Trophoblast cell (in vitro differentiated cells and primary cell): ENCODE measurements around the gene MEX3B.

Experiments
- DNase-seq, 2 donors: peaks; one replicate each; pipeline ENCODE4 v3.0.0-alpha.2; 2016
- H2AFZ ChIP-seq: 2 replicates; pipeline ENCODE4 v1.6.1; 2013; ENCODE audit warnings: low read length, moderate library complexity, mild to moderate bottlenecking; ENCODE audit not compliant: insufficient read depth, poor library complexity
- H2AK5ac ChIP-seq: 2 replicates; pipeline ENCODE4 v1.6.1; 2013; ENCODE audit warnings: mild to moderate bottlenecking, low read length
- H2BK120ac ChIP-seq: 2 replicates; pipeline ENCODE4 v1.6.1; 2013; ENCODE audit warnings: low read length, mild to moderate bottlenecking, moderate library complexity; ENCODE audit not compliant: insufficient read depth, poor library complexity
- H2BK12ac ChIP-seq: 2 replicates; pipeline ENCODE4 v1.6.1; 2013; ENCODE audit warnings: mild to moderate bottlenecking, low read length, moderate library complexity
- H2BK5ac ChIP-seq: 2 replicates; pipeline ENCODE4 v1.6.1; 2013; ENCODE audit warnings: low read length, low read depth, moderate library complexity, mild to moderate bottlenecking; ENCODE audit not compliant: poor library complexity
- H3K14ac ChIP-seq: 2 replicates; pipeline ENCODE4 v1.6.1; 2013; ENCODE audit warnings: mild to moderate bottlenecking, low read length
- H3K18ac ChIP-seq: 2 replicates; pipeline ENCODE4 v1.6.1; 2013; ENCODE audit warnings: mild to moderate bottlenecking, low read length
- H3K23ac ChIP-seq: 2 replicates; pipeline ENCODE4 v1.6.1; 2013; ENCODE audit warnings: low read length
- H3K27ac ChIP-seq: 2 replicates; pipeline ENCODE4 v1.5.1; 2013; ENCODE audit warnings: low read depth, mild to moderate bottlenecking, inconsistent platforms, low read length, moderate library complexity
- H3K27me3 ChIP-seq: 2 replicates; pipeline ENCODE4 v1.6.1; 2013; ENCODE audit warnings: inconsistent platforms, mild to moderate bottlenecking, low read length, moderate library complexity; ENCODE audit not compliant: insufficient read depth
- H3K36me3 ChIP-seq, 2 experiments: 1 replicate in 1 of 2; 2 replicates in 1 of 2; pipeline ENCODE4 v1.6.1; 2013; ENCODE audit warnings: low read length in 2 of 2, mild to moderate bottlenecking in 2 of 2, moderate library complexity in 1 of 2; ENCODE audit not compliant: insufficient read depth in 2 of 2, control insufficient read depth in 1 of 2
- H3K4ac ChIP-seq: 2 replicates; pipeline ENCODE4 v1.6.1; 2013; ENCODE audit warnings: low read depth, mild to moderate bottlenecking, low read length, moderate library complexity
- H3K4me1 ChIP-seq, 2 experiments: 1 replicate in 1 of 2; 2 replicates in 1 of 2; pipeline ENCODE4 v1.6.1; 2013; ENCODE audit warnings: low read length in 2 of 2, mild to moderate bottlenecking in 2 of 2, moderate library complexity in 1 of 2; ENCODE audit not compliant: insufficient read depth in 2 of 2, control insufficient read depth in 1 of 2
- H3K4me2 ChIP-seq: 2 replicates; pipeline ENCODE4 v1.6.1; 2013; ENCODE audit warnings: inconsistent platforms, mild to moderate bottlenecking, low read length, moderate library complexity
- H3K4me3 ChIP-seq: 2 replicates; pipeline ENCODE4 v1.5.1; 2013; ENCODE audit warnings: mild to moderate bottlenecking, low read depth, low read length, inconsistent platforms
- H3K79me1 ChIP-seq: one replicate; pipeline ENCODE4 v1.6.1; 2013; ENCODE audit warnings: low read length
- H3K79me2 ChIP-seq: 2 replicates; pipeline ENCODE4 v1.6.1; 2013; ENCODE audit warnings: low read length, mild to moderate bottlenecking; ENCODE audit not compliant: control insufficient read depth, insufficient read depth, poor library complexity
- H3K9ac ChIP-seq: 2 replicates; pipeline ENCODE4 v1.6.1; 2013; ENCODE audit warnings: mild to moderate bottlenecking, low read length
- H3K9me3 ChIP-seq: 2 replicates; pipeline ENCODE4 v1.6.1; 2013; ENCODE audit warnings: low read depth, mild to moderate bottlenecking, control low read depth, inconsistent platforms, low read length; ENCODE audit not compliant: insufficient read depth
- H4K12ac ChIP-seq: 2 replicates; pipeline ENCODE4 v1.6.1; 2013; ENCODE audit warnings: low read depth, mild to moderate bottlenecking, low read length, moderate library complexity
- H4K8ac ChIP-seq: 2 replicates; pipeline ENCODE4 v1.6.1; 2013; ENCODE audit warnings: low read depth, mild to moderate bottlenecking, low read length, moderate library complexity
- H4K91ac ChIP-seq: one replicate; pipeline ENCODE4 v1.6.1; 2013; ENCODE audit warnings: low read depth, mild to moderate bottlenecking, low read length, moderate library complexity
- WGBS: extraction: QIAGEN DNeasy Blood & Tissue Kit; methylation state at CpG from one replicate; pipeline ENCODE4 v1.1.7; 2013; ENCODE audit warnings: missing lambda C conversion rate; ENCODE audit not compliant: insufficient read length, insufficient coverage; ENCODE audit errors: extremely low coverage; 5-methylcytosine and 5-hydroxymethylcytosine counted together

The MEX3B gene

DNA sequence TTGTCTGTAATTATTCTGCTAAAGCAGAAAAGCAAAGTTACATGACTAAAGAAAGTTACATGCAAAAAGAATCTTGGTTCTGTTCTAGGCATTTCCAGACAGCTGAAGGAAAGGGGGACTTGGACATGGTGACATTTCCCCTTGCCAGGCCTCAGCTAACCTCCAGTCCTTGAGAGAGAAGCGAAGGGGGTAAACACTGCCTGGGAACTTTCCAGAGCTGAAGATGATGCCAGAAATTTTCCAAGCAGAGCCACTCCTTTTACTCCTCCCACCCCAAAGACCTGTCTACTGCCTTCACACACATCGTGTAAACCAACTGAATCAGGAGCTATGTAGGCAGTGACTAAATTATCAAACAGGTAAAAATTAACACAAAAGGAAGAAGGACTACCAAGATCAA, 5.4 kb downstream of the MEX3B start:
- H4K91ac ChIP-seq = no peak overlapping the region
- DNase-seq = no peak
- no peak overlapping the region for H2BK120ac ChIP-seq
- no peak overlapping the region for H3K23ac ChIP-seq
- peaks cover 10% of the 10 kb centered on the region in 2 experiments for H3K36me3 ChIP-seq
- H3K18ac ChIP-seq = no peak overlapping the region
- no peak overlapping the region for H2BK5ac ChIP-seq
- no peak overlapping the region for H4K8ac ChIP-seq
- no peak overlapping the region for H3K4me3 ChIP-seq
- WGBS = no CpG with 5 or more reads among the region's 2 CpGs
- no peak overlapping the region for H2AFZ ChIP-seq
- H3K27me3 ChIP-seq = peaks cover 16% of the 10 kb centered on the region
- H3K4ac ChIP-seq = no peak overlapping the region
- H3K79me2 ChIP-seq = peaks cover 1% of the 10 kb centered on the region
- H3K4me2 ChIP-seq = no peak overlapping the region
- H3K27ac ChIP-seq = no peak overlapping the region
- H3K9me3 ChIP-seq = peaks cover 9% of the 10 kb centered on the region
- H3K14ac ChIP-seq = no peak overlapping the region
- H3K9ac ChIP-seq = no peak overlapping the region
- H2AK5ac ChIP-seq = no peak overlapping the region
- peaks cover 4 to 12% of the 10 kb centered on the region in 2 experiments for H3K4me1 ChIP-seq
- H3K79me1 ChIP-seq = peaks cover under 1% of the 10 kb centered on the region
- no peak overlapping the region for H4K12ac ChIP-seq
- H2BK12ac ChIP-seq = no peak overlapping the region

- Histone ChIP-seq H3K27ac (no peak overlapping the region), H3K4ac (no peak overlapping the region), H3K18ac (no peak overlapping the region), H4K12ac (no peak overlapping the region), H2BK12ac (no peak overlapping the region), H3K23ac (no peak overlapping the region), H3K27me3 (peaks cover 16% of the 10 kb centered on the region), H4K91ac (no peak overlapping the region), H3K79me1 (no peaks in the 10 kb centered on the region), H2BK5ac (no peak overlapping the region), H3K9ac (no peak overlapping the region), H3K4me1 (peaks cover 4 to 12% of the 10 kb centered on the region in 2 experiments), H2AFZ (no peak overlapping the region), H4K8ac (no peak overlapping the region), H3K4me3 (no peak overlapping the region), H3K9me3 (peaks cover 9% of the 10 kb centered on the region), H2BK120ac (no peak overlapping the region), H3K4me2 (no peak overlapping the region), H3K79me2 (no peaks in the 10 kb centered on the region), H3K36me3 (peaks cover 10% of the 10 kb centered on the region in 2 experiments), H2AK5ac (no peak overlapping the region), H3K14ac (no peak overlapping the region)
- no CpG with 5 or more reads among the region's 7 CpGs for WGBS
- no peak for DNase-seq
These were observed 5.9 kb downstream of the MEX3B start for GRCh38 chr15:82039871-82040270.

DNA sequence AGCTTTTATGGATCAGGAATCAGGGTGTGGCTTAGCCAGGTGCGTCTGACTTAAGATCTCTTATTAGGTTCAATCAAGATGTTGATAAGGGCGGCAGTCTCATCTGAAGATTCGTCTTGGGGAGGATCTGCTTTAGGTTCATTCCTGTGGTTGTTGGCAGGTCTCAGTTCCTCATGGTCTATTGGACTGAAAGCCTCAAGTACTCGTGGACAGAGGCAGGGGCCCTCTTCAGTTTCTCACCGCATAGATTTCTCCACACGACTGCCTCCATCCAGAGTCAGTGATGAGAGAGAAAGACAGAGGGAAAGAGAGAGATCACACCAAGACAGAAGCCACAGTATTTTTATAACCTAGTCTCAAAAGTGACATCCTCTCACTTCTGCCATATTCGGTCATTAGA, 9.4 kb downstream of the MEX3B start:
- Histone ChIP-seq H3K18ac (no peak overlapping the region), H4K8ac (no peak overlapping the region), H2BK120ac (no peak overlapping the region), H2BK12ac (no peak overlapping the region), H3K79me2 (no peaks in the 10 kb centered on the region), H3K4me3 (no peak overlapping the region), H2AK5ac (no peak overlapping the region), H3K14ac (no peak overlapping the region), H4K12ac (no peak overlapping the region), H4K91ac (no peak overlapping the region), H3K4me2 (no peak overlapping the region), H2AFZ (no peak overlapping the region), H3K9ac (no peak overlapping the region), H3K4ac (no peak overlapping the region), H2BK5ac (no peak overlapping the region), H3K23ac (no peak overlapping the region), H3K79me1 (no peaks in the 10 kb centered on the region), H3K27ac (no peak overlapping the region), H3K36me3 (no peaks in the 10 kb centered on the region), H3K9me3 (no peaks in the 10 kb centered on the region), H3K4me1 (no peaks in the 10 kb centered on the region), H3K27me3 (no peaks in the 10 kb centered on the region)
- no CpG with 5 or more reads among the region's 7 CpGs for WGBS
- no peak for DNase-seq

GRCh38 chr15:82031871-82032270, 13.9 kb downstream of the MEX3B start:
- H2BK5ac ChIP-seq = no peak overlapping the region
- no peak overlapping the region for H3K27ac ChIP-seq
- no peak overlapping the region for H3K23ac ChIP-seq
- H3K4me3 ChIP-seq = no peak overlapping the region
- H3K4me2 ChIP-seq = no peak overlapping the region
- no peak for DNase-seq
- H3K79me2 ChIP-seq = no peaks in the 10 kb centered on the region
- H2BK12ac ChIP-seq = no peak overlapping the region
- H4K91ac ChIP-seq = no peak overlapping the region
- no peak overlapping the region for H3K9ac ChIP-seq
- H3K18ac ChIP-seq = no peak overlapping the region
- no peaks in the 10 kb centered on the region for H3K27me3 ChIP-seq
- H3K79me1 ChIP-seq = no peaks in the 10 kb centered on the region
- no peak overlapping the region for H2AK5ac ChIP-seq
- H3K4me1 ChIP-seq = no peaks in the 10 kb centered on the region
- no peak overlapping the region for H2AFZ ChIP-seq
- WGBS = no CpG with 5 or more reads among the region's 5 CpGs
- no peak overlapping the region for H3K14ac ChIP-seq
- no peak overlapping the region for H4K8ac ChIP-seq
- H2BK120ac ChIP-seq = no peak overlapping the region
- H4K12ac ChIP-seq = no peak overlapping the region
- no peaks in the 10 kb centered on the region for H3K36me3 ChIP-seq
- H3K9me3 ChIP-seq = no peaks in the 10 kb centered on the region
- no peak overlapping the region for H3K4ac ChIP-seq
